Superior temporal gyrus (tissue), 1 donor: Measurements from ENCODE around the gene PLCD3.
"Not testable (repeated sequence)": the region's sequence is repeated elsewhere in the genome, so short reads cannot be mapped to it uniquely, and the experiment has no call there.

ENCODE experiments used
- DNase-seq: peaks from one replicate; pipeline ENCODE4 v3.0.0-alpha.2; 2016; ENCODE audit errors: extremely low spot score

PLCD3 gene

GRCh38 chr17:45135192-45135977, 3.1 kb upstream of the PLCD3 start, which contains the start of gene ACBD4:
Gene ACBD4 (plus strand): TSS chr17:45135687. CDS start chr17:45136145, 458 bp downstream.
- peak; percentile 97 for DNase-seq

GRCh38 chr17:45132572-45133463, 503 bp upstream of the PLCD3 start:
- DNase-seq: peak; percentile 59

DNA sequence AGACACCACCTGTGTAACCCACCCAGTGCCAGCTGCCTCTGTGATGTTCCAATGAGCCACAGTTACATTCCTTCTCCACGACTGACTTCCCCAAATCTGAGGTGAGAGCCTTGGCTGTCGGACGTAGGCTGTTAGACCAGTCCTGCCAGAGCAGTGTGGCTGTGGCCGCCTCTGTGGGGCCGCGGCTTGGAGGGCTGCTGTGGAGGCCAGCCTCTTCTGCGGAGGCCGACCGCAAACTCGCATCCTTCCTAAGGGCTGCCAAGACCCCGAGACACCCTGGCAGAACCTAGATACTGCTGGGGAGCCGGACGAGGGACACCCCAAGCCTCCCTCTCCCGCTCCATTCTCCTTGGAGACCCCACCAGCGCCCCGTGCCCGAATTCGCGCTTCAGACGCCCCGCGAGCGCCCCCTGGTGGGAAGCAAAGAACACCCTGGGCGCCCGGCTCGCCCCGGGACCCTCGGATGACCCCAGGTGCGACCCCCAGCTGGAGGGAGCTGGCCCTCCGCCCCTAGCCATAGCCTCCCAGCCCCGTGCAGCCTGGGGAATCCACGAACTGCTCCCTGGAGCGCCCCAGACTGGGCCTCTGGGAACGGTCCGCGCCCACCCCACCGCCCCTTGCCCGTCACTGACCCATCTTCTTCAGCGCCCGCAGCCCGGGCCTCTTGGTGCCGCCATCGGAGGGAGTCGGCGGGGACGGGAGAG, 547 bp downstream of the PLCD3 start:
- no peak for DNase-seq

GRCh38 chr17:45130681-45131615, 1.4 kb downstream of the PLCD3 start:
- DNase-seq: no peak

DNA sequence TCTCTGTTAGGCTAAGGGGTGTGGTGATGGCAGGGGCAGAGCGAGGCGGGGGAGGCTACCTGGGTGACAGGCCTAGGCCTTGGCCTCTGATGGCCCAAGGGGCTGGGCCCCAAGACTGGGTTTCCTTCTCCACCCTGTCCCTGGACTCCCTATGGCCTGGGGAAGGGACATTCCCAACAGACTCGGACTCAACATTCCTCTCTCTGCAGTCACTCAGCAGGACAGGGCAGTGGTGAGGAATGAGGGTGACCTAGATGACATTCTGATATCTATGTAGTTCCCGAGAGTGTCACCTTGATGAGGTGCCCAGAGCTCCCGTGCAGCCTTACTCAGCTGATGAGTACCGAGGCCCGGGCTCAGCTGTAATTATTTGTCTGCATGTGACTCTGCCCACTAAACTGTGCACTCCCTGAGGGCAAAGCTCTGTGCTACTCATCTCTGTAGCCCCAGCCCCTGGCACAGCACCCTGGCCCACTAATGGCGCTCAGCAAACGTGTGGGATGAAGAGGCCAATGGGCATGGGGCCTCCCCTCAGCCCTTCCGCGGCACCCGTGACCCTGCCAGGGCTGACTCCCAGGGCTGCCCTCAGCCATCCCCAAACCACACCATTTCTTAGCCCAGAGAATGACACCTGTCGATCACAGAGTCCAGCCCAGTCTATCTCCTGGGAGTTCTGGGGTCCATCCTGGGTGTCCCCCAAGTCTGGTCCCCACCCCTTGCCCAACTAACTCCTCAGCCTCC, 2.2 kb downstream of the PLCD3 start:
- DNase-seq: no peak

DNA sequence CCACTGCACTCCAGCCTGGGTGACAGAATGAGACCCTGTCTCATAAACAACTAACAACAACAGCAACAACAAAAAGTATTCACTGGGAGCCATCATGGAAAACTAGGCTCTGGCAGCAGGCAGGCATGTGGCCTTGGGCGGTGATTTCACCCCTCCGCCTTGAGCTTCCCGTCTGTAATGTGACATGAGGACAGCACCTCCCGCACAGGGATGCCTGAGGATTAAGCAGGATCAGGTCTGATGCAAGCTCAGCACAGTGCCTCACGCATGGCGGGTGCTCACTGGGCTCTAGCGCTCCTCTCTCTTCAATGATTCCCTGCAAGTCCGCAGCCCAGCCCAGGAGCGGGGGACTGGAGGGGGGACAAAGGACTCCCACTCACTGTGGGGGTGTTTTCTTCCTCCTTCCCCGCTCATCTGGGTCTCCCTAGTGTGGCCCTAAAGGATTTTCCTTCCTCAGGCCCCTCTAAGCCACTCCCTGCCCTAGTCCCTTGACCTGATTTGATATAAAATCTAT, 2.8 kb downstream of the PLCD3 start:
- no peak for DNase-seq

GRCh38 chr17:45128989-45129388, 3.3 kb downstream of the PLCD3 start:
- no peak for DNase-seq

DNA sequence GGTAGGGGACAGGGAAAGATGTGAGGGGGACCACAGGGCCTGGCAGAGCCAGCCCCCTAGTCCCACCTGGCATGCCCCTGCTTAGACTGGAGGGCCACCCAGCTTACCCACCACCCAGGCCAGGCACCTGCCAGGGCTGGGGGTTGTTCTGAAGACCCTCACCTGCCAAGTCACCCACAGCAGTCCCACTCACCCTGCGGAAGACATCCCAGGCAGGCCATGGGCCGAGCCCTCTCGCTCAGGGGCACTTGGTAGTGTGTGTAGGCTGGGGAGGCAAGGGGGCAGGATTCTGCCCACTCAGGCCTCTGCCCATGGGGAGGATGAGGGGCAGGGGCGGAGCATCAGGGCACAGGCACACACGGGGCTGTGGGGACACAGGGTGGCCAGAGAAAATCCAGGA, 4.0 kb downstream of the PLCD3 start:
- no peak for DNase-seq

DNA sequence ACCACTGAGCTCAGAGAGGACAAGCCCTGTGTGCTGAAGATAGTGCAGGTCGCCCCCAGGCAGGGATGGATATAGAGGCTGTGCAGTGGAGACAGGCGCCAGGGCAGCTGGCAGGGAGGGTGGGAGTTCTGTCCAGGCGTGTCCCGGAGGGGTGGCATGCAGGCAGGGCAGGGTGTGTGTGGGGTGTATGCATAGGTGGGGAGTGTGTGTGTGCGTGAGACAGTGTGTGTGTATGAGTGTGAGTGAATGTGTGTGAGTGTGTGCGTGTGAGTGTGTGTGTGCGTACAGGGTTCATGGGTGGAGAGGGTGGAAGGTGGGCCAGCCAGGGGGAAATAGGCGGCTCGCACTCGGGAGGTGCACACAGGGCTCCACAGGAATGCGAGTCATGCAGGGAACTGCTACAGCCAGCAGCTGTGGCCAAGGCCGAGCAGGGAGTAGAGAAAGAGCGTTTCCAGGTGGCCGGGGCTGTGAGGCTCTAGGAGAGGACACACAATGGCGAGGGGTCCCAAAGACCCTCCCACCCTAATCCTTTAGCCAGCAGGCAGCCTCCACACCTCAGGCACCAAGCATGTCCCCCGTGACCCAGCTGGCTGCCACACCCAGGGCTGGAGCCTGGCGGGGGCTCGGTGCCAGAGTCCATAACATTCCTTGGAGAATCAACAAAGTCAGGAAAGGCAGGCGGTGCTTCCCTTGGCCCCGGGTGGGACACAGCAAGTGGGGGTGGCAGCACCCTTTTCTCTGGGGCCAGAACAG, 4.6 kb downstream of the PLCD3 start:
- no peak for DNase-seq

DNA sequence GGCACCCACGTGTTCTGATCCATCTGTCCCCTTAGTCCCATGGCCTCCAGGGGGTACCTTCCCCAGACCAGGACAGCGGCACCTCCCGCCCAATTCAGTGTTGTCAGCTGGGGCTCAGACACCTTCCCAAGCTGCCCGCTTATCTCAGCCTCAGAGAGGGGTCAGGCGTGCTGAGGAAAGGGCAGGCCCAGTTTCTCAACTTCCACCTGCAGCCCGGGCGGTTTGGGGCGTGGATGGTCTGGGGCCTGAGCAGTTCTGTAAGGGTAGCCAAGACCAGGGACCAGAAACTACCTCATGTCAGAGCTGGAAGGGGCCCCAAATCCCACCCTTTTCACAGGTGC, 5.1 kb downstream of the PLCD3 start:
- DNase-seq: no peak

- no peak for DNase-seq
Observed at GRCh38 chr17:45125509-45125908, 6.8 kb downstream of the PLCD3 start.

DNA sequence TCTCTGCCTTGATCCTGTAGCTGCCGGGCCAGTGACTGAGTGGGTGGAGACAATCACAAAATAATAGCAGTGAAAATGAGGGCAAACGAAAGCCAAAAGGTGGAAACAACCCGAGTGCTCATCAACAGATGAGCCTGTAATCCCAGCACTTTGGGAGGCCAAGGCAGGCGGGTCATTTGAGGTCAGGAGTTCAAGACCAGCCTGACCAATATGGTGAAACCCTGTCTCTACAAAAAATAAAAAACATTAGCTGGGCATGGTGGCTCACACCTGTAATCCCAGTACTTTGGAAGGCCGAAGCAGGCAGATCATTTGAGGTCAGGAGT, 7.6 kb downstream of the PLCD3 start:
- DNase-seq: not testable (repeated sequence)

GRCh38 chr17:45123930-45124796, 8.2 kb downstream of the PLCD3 start:
- no peak for DNase-seq

DNA sequence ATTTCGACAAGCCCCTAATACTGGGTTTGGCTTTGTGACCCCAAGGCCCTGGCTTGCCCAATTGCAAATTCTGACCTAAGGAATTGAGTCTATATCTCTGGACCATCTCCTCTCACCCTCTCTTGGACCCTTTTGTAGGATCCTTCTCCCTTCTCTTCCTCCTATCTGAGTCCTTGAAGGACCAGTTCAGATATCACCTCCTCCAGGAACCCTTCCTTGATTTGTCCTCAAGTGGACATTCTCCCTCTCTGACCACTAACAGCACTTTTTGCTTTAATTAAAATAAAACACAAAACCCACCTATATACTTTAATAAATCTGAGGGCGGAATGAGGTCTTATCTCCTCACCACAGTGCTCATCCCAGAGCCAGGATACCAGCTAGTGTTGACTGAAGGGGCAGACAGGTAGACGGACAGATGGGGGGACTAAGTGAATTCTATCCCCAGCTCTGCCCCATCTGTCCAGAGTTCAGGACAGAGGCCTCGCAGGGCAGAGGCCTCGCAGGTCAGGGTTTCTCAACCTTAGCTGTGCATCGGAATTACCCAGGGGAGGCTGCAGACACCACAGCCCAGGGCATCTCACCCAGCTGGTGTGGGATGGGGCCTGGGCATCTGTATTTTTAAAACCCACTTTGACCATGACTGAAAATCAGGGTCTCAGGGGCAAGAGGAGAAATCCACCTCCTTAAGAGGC, 9.1 kb downstream of the PLCD3 start:
- DNase-seq: no peak

- DNase-seq: no peak
Observed at GRCh38 chr17:45121055-45121454, 11.3 kb downstream of the PLCD3 start.

DNA sequence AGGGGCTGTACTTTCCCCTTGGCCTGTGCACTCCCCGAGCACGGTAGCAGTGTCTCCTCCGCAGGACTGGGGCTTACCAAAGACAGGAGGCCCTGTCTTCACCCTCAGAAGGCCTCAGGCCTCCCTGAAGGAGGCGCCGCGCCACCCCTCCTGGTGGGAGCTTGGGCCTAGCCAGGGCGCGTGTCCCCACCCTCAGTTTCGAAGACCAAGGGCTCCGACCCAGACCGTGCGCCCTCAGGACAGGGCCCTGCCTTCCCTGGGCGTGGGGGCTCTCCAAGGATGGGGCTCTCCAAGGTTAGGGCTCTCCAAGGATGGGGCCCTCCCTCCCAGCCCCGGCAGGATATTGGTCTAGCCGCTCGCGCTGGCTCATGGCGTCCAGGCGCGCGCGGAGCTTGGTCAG, 11.8 kb downstream of the PLCD3 start:
- DNase-seq: no peak

- DNase-seq: no peak
Observed at GRCh38 chr17:45119964-45120363, 12.4 kb downstream of the PLCD3 start.

DNA sequence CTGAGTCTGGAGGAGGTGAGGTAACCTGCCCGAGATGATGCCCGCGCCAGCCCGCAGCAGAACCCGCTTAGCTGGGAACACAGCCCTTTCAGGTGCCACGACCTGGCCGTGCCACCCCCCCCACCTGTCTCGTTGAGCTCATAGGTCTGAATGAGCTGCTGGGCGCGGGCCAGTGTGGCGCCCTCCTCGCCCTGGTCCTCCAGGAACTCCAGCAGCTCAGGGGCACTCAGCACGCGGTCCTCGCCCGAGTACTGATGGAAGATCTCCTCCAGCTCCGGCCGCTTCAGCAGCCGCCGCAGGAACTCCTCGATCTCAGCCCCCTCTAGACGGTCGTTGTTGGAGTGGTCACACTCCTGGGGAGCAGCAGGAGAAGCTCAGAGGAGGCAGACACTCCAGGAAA, 13.6 kb downstream of the PLCD3 start:
- DNase-seq: no peak
